NCI-H2029 treated with DMSO at 0.1 percent for 48 hours (cell line): ENCODE data around the gene STK32C.

Source experiments
- DNase-seq: peaks from one replicate; lab custom pipeline; 2025; lab: John Stamatoyannopoulos, UW

The STK32C gene

DNA sequence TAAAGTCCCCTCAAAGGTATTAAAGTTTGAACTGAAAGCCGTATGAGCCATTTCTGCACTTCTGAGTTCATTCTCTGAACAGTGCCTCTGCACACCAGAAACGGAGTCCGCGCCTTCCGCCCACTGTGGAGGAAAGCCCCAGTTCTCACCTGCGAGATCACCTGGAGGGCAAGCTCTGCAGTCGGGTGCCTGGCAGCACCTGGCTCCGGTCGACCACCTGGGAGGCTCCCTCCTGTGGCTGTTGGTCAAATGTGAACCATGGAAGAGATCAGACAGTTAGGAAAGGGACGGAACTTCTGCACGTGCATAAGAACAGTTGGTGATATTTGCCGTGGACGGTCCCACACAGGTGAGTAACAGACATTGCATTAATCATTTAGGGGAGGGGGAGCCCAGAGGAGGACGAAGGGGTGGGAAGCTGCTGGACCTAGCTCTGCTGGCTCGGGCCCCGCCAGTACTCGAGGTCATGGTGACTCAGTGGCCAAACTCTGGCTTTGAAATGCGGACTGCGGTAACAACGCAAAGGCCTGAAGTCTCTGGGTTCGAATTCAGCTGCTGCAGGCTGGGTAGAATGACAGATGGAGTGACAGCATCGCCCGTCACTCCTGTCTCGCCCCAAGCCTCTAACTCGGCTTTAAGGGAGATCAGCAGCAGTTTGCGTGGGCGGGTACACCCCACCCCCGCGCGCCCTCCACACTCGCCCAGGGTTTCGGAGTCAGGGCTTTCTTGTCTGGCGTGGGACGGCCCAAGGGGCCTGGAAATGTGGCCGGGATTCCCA lies 122.7 kb downstream of the STK32C start:
- DNase-seq, result no peak

DNA sequence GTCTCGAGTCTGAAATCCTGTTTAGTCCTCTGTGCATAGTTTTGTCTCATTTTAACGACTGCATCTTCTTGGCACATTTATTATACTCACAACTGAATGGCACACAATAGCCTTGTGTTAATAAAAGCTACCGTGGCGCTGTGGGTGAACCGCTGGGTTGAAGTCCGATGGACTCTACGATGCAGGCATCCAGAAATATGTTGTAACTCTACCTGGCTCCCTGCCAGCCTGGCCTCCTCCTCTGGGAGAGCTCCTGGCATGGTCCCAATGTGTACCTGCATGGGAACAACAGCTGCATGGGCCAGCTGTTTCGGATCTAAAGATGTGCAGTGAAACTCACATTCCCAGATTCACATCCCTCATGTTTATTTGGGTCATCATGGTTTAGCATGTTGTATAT lies 124.7 kb downstream of the STK32C start:
- DNase-seq, result peak; percentile 45

DNA sequence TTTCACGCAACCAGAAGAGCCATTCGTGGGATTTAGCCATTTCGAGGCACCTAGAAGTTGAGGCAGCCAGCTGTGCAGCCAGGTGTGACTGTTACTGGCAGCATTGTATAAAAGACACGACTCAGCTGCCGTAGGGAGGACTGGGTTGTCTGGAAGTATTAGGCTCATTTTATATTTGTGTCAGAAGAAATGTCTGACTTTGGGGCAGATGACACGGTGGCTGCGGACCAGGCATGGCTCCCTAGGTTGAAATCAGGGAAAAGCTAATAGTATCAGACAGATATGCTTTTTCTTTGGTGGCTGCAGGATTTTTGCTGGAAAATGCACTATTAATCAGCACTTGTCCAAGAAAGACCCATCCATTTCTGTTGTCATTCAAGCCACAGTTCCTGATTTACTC lies 125.2 kb downstream of the STK32C start:
- DNase-seq, result no peak

DNA sequence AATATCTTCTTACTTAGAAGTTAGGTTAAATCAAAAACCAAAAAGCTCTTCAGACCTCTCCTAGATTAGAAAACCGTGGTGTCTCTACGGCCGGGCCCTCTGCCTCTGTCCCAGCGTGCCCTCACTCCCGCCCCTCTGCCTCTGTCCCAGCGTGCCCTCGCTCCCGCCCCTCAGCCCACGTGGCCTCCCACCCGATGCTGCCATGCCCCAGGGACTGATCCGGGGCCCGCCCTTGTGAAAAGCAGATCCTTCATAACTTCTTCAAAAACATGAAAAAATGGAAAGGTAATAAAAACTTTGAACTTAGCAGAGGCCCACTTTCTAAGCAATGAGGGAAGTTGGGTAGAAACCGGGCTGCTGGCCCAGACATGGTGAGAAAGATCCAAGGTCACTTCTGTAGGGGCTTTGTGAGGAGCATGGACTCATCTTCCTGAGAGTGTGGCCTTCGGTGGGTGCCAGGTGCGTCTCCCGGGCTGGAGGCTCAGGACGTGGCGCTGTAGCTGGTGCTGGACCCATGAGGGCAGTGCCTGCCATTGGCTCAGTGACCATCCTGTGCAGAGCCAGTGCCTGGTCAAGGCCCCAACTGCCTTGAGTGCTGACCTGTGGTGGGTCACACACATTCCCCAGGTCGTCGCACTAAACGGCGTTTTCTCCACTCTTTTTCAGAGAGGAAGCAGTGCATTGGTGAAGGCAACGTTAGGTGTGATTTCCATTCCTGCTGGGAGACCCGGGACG lies 125.9 kb downstream of the STK32C start:
- no peak for DNase-seq

DNA sequence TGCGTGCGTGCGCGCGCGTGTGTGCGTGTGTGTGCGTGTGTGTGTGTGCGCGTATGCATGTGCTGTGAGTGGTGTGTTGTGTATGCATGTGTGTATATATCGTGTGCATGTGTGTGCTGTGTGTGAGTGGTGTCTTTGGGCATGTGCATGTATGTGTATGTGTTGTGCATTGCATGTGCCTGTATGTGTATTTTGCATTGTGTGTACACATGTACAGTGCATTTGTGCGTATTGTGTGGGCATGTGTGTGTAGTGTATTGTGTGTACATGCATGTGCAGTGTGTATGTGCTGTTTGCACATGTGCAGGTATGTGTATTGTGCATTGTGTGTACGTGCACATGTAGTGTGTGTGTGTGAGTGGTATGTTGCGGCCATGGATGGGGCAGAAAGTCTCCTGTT lies 127.0 kb downstream of the STK32C start:
- DNase-seq, result no peak

DNA sequence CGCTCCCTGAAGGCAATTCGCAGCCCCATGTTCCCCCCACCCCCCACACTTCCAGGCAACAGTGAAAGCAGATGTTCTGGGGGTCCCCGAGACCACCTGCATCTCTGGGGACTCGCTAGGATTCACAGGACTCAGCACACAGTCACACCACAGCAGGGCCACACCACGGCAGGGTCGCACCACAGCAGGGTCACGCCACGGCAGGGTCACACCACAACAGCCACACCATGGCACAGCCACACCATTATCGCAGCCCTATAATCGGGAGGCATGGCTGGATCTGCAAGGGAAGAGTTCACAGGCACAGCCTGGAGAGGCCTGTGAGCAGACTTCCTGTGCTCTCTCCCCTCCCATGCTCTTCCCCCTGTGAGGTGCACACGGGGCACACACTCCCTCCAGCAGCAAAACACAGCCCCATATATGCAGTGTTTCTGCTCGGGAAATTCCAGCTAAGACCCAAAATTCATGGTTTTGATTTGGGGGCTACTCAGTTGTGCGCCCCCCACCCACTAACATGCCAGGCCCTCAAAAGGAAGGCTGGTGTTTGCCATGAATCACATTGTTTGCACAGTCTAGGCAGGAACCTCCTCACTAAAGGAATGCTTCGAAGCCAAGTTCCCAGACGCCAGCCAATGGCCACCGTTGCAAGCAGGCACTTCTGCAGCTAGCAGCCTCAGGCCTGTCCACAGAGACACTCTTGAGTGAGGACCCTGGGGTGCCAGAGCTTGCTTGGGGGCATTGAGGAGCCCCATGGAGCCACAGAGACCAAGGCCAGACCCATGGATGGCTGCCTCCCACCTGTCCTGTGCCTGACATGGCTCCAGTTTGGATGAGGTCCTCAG lies 128.0 kb downstream of the STK32C start:
- no peak for DNase-seq

DNA sequence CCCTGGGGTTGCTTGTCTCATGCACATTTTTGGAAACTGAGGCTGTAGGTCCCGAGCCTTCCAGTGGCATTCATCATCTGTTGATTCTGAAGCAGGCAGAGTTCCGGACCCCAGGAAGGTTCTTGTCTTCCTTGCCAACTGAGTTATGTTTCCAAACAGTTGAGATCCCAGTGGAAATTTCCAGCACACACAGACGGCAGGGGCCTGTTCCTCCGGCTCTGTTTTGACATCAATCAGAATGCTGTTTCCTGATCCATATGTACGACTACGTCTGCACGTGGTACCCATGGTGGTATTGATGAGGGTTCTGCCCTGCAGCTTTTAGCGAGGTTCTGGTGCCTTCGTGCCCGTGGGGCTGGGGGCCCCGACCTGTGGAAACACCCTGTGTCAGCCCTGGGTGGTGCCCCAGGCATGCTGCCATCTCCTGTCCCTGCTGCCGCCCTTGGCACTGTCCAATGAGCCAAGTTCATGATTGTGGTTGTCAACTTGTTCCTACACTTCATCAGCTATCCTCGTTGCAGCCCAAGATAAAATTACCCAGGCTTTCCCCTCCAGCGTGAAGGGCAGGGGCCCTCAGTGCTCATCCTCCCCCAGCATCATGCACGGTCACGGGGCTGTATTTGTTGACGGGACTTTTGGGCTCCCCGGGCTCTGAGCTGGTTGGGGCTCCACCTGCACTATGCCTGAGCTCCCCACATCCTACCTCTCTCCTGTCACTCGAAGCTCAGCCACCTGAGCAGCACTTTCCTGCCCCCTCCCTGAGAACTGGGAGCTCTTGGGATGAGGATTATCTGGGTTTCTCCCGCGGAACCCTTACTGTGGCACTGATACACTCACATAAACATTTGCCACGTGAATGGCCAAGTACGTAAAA lies 128.8 kb downstream of the STK32C start:
- no peak for DNase-seq

DNA sequence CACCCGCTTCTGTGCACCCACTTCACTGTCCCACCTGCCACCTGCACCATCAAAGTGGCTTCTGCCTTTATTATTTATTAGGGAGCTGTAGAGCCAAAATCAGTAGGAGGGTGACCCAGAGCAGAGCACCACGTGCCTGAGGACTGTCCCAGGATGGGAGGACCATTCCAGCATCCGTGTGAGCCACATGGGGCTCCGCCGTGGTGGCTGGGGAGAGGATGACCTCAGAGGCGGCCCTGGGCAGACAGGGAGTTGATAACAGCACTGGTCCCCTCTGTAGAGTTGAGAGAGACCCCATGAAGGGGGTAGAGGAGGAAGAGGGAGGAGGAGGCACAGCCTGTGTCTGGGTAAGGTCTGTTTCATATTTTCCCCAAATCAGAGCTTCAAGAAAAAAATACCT lies 129.7 kb downstream of the STK32C start:
- no peak for DNase-seq

DNA sequence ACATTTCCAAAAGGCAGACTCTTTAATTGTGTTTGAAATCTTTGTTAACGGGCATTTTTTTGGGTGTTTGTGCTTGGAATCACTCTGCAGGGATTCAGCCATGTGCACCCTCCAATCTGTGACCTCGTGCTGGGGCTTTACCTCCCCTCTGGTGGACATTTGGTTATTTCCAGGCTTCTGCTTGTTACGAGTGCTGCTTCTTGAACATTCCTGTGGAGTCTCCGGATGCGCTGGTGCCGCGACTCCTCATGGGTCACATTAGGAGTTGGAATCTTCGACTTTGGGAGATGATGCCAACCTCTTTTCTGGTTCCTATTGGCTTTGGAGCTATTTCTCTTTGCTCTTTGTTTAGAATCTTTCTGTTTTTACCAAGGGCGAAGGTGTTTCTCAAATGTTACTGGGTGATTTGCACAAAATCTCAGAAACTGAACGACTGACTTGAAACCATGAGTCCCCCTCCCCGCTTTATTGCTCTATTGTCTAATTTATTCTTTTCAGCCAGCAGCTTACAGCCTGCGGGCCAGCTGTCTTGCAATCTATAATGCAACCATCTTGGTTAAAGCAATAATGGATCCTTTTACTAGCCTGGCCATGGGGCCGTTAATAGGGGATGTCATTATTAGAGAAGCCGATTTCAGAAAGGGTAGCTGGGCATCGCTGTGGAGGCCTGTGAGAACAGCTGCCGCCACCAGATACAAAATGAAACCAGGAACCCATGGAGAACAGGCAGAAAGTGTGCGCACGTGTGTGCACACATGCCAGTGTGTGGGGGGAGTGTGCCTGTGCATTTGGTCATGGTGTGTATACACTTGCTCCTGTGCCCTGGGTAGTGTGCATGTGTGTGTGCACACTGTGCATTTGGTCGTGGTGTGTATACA lies 130.9 kb downstream of the STK32C start:
- no peak for DNase-seq

DNA sequence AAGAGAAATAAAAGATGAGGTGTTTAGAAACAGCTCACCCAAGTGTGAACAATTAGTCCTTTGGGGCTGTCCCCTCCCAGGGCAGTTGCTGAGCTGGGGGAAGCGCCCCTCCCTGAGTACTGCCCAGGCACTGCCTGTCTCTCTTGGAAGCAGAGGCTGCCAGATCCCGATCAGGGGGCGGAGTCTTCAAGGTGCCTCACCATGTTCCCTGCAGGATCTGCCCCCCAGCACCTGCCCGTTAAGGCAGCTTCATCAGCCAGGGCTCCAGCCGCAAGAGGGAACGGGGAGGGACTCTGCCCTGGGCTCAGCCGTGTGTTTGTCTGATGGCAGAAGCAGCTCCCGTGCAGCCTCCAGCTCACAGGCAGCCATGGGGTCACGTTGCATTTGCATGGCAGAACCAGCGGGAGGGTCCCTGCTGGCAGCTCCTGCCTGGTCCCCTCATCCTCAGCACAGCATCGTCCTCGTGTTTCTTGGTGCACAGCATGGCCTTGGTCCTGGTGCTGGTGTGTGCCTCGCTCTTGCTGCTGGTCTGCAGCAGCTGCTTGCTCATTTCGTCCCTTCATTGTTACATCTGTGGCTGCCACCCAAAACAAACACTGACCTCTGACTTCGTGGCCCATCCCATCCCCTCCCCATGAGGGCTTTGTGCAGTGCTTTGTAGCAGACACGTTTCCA lies 131.7 kb downstream of the STK32C start:
- no peak for DNase-seq

DNA sequence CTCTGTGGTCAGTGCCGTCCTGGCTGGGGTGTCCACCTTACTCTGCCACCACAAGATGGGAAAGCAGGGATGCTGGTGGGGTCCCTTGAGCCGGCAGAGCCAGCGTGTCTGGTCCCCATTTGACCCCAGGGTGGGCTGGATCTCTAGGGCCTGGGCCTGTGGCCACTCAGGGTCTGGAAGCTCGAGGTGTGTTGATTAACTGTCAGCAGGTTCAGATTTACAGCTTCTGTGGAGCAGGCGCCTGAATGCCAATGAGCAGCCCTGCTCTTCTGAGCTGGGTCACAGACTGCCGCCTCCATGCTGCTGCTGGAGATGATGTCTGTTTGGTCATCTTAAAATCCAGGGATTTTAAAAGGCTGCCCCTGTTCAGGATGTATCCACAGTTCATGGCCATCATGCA lies 132.3 kb downstream of the STK32C start:
- DNase-seq, result no peak

DNA sequence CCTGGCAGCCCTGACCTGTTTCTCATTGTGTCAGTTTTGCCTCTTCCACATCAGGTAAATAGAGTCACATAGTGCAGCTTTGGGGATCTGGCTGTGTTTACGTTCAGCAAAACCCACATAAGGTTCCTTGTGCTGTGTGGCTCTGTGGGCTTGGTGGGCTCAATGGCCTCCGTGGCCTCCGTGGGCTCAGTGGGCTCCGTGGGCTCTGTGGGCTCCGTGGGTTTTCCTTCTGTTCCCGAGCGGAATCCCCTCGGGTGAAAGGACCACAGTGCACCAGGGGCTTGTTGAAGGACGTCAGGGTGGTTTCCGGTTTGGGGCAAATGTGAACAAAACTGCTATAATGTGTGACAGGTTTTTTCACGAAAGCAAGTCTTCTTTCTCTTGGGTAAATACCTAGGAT lies 133.5 kb downstream of the STK32C start:
- DNase-seq, result no peak

DNA sequence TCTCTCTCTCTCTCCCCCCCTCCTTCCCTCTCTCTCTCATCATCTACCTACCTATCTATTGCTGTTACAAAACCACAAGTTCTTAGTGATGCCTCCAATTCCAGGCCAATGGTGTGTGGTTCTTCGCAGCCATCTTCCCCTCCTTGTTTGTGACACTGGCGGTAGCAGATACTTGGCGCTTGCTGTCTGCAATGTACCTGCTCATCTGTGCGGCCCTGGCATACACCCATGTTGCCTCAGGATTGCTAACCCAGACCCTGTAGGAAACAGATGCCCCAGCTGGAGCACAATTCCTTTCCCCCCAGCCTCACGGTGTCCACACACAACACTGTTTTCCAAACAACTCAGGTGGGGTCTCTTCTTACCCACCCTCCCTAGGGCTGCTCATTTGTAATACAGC lies 134.6 kb downstream of the STK32C start:
- no peak for DNase-seq

DNA sequence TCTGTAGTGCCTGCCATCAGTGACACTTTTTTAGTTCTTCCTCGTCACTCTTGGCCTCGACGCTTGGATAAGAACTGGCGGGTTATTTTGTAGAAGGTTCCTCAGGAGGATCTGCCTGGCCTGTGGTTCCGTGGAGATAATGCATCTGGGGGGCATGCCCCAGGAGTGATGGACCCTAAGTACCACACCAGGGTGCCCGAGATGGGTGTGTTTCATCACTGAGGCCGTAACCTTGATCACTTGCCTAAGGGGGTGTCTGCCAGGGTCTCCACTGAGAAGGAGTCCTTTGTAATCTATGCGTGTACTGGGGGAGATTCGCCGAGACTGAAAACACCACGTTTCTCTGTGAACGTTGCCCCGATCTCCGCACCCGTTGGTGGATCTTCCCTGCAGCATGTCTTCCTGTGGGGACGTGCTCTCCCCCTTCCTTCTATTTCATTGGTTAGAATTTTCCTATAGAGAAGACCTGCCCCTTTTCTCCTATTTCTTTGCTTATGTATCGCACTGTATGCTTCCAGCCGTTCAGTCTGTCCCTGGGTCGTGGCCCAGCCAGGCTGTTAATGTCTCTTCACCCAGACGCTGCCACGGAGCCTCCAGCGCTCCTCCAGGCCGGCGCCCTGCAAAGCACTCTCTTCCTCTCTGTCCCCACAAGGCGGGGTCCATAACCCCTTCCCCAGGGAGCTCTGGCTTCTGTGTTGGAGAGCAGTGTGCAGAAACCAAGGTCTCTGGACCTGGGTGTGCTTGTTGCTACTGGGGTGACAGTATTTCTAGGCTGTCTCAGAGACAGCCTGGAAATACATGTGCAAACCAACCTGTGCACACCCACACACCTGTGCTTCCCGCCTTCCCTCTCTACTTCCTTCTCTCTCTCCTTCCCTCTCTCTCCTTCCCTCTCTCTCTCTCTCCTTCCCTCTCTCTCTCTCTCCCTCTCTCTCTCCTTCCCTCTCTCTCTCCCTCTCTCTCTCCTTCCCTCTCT lies 135.4 kb downstream of the STK32C start:
- no peak for DNase-seq

DNA sequence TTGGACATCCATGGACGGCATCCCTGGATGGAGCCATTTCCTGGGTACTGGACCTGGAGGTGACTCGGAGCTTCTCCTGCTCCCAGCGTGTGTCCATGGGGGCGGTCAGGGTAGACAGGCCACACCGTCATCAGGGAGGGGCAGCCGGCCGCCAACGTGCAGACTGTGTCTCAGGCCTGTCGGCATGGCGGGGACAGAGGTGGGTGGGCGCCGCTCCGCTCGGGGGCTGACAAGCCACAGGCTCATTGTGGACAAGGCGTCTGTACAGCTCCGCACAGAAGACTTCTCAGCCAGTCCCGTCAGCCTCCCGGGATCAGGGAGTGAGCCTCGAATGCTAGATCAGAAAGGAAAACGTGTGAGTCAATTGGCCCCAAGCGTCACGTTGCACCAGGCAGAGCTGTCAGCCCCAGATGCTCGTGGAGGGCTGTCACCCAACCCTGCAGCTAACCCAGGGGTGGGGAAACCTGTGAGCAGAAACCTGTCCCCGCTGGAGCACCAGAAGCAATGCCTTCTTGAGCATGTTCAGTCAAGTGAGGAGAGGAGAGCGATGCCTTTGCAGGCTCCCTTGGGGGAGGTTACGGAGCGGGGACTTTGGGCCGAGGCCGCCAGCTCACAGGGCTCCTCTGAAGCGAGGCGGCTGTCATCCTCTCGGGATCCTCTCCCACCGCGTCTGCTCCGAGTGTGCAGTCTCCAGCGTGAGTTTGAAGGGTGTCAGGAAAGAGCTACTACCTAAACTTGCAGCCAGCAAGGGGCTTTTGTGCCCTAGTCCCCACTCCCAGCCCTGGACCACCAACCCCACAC lies 137.0 kb downstream of the STK32C start:
- DNase-seq, result no peak

DNA sequence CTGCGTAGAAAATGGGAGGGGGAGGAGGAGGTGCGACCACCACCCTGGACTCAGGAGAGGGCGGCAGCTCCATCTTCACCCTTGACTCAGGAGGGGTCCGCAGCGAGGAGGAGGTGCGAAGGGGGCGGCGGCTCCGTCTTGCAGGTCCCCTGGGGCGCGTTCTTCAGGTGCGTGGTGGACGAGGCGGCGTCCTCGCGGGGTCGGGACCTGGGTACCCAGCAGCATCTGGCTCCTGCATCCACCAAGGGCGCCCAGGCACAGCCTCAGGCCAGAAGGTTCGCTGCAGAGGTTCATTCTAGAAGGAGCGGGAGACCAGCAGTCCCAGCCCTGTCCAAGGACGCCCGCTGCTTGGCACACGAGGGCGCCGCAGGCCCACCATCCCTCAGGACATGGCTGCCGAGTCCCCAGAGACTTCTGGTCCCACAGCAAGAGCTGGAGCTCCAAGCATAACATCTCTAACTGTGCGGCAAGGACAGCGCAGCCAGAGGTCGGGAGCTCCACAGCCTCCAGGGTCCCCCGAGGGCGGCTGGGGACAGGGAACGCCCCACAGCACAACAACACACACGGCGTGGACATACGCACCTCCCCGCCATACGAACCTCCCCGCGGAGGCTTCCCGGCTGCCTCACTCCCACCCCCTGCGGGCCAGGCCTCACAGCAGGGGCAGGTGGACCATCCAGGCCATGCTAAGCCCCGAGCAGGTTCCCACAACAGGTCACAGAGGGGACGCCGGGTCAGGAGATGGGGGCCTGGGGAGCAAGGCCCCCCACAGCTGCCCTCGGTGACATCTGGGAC lies 137.8 kb downstream of the STK32C start:
- DNase-seq, result no peak

DNA sequence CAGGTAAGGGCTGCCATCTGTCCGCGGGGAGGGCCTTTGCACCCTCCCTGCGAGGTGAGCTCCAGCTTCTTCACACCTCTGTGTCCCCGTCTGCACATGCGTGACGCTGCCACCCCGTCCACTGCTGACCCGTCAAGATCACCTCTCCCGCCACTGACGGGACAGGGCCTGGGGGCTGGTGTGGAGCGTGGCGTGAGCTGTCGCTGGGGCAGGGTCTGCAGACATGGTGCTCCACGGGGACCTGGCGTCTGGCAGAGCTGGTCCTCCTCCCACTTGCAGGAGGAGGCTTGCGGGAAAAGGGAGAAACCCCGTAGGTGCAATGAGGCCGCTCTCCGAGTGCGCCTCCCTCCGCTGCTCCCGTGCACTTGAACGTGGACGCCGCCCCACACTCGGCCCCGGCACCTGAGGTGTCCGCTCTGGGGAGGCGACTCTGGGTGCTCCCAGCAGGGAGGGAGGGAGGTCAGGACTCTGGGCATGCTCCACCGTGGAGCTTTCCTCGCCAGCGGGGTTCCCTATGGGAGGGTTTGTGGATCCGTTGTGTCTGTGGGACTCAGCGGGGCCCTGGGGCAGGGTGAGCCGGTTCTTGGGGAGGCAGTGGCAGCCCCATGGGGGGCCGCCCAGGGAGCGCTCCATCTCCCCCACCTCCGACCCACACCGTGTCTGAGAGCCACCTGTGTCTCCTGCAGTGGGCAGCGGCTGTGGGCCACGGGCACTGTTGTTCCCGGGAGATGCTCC lies 138.6 kb downstream of the STK32C start:
- no peak for DNase-seq
